HEK293 (cell line): ENCODE measurements around the gene MIER3.

Source experiments
- ZBTB1 ChIP-seq: fragments of 450-650 bp; formaldehyde crosslinking; IDR thresholded peaks from 2 replicates; pipeline ENCODE4 v1.5.1; 2016; ENCODE audit warnings: missing biosample characterization, missing genetic modification characterization
- ZNF121 ChIP-seq: fragments of 450-650 bp; formaldehyde crosslinking; IDR thresholded peaks from 2 replicates; pipeline ENCODE4 v1.5.1; 2016; ENCODE audit warnings: missing biosample characterization, missing genetic modification characterization
- ZNF155 ChIP-seq: fragments of 450-650 bp; formaldehyde crosslinking; IDR thresholded peaks from 2 replicates; pipeline ENCODE4 v1.5.1; 2016; ENCODE audit warnings: missing biosample characterization, missing genetic modification characterization
- ZNF2 ChIP-seq: fragments of 450-650 bp; formaldehyde crosslinking; IDR thresholded peaks from 2 replicates; pipeline ENCODE4 v1.5.1; 2016; ENCODE audit warnings: missing biosample characterization, missing genetic modification characterization

DNA sequence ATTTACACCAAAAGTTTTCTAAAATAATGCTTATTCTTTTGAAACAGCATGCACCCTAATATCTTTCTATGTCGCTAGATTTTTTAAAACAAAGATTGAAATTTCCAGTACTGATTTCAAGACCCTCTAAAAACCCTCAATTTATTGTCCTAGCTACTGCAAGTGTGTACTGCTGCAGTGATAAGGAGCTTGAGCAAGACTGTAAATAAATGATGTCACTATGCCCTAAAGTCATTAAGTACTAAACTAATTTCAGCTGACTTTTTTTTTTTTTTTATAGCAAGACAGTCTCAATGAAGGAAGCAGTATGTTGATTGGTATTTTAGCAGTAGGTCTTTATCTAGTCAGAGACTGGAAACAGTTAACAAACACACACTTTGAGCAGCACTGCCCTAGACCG lies 12.2 kb upstream of the MIER3 start:
- no peak for TF ChIP-seq ZNF2
- no peak for TF ChIP-seq ZBTB1 (tag by site-specific recombination)
- TF ChIP-seq ZNF155 (tag by site-specific recombination), result no peak
- TF ChIP-seq ZNF121 (tag by site-specific recombination), result no peak
